B cell (primary cell): ENCODE results near the gene PARD3. TPM values are rescaled to one million over a fixed set of nuclear protein-coding genes. Genes with fewer than 3 reads are reported as not detected.

ENCODE experiments used
- ATAC-seq: fragments of 200-7000 bp; cut with Tn5 transposase; one replicate; pipeline ENCODE4 v1.10.0; 2021; ENCODE audit warnings: low read depth, mild to moderate bottlenecking, moderate number of reproducible peaks, moderate library complexity
- CTCF ChIA-PET: fragments of 350-600 bp; sonication (Branson Sonifier 250); formaldehyde crosslinking; loops from one replicate; lab custom pipeline; 2021; ENCODE audit warnings: antibody characterized with exemption, inconsistent platforms; lab: Charles Lee
- POLR2A ChIA-PET: fragments of 350-600 bp; sonication (Branson Sonifier 250); formaldehyde crosslinking; loops from one replicate; lab custom pipeline; 2021; ENCODE audit warnings: antibody characterized with exemption; lab: Charles Lee
- DNase-seq: peaks from one replicate; pipeline ENCODE4 v3.0.0; 2013
- H2AFZ ChIP-seq: 2 replicates; pipeline ENCODE4 v1.6.1; 2012; ENCODE audit warnings: mild to moderate bottlenecking, low read depth, low read length; ENCODE audit not compliant: insufficient read depth, poor library complexity, severe bottlenecking
- H3K27ac ChIP-seq, 2 donors: 1 replicate in 1 of 2; 2 replicates in 1 of 2; pipeline ENCODE4 v1.5.1; 2012 to 2013; ENCODE audit warnings: low read length in 2 of 2, mild to moderate bottlenecking in 2 of 2, moderate library complexity in 1 of 2
- H3K27me3 ChIP-seq, 4 experiments: fragments of 200-600 bp in 1 of 4; sonication (generic) in 1 of 4; replicated peaks in 1 of 4; 1 replicate in 2 of 4; 2 replicates in 2 of 4; pipeline versions ENCODE4 v1.6.1 to v1.7.0; 2013 to 2016; ENCODE audit warnings: low read length in 3 of 4, mild to moderate bottlenecking in 2 of 4, mixed read lengths in 1 of 4, moderate library complexity in 1 of 4; ENCODE audit not compliant: insufficient read depth in 4 of 4, control insufficient read depth in 3 of 4; ENCODE audit errors: control extremely low read depth in 1 of 4
- H3K36me3 ChIP-seq, 2 experiments: replicated peaks in 1 of 2; 1 replicate in 1 of 2; 2 replicates in 1 of 2; pipeline versions ENCODE4 v1.6.1 to v1.7.1; 2013; ENCODE audit warnings: low read length in 1 of 2; ENCODE audit not compliant: insufficient read depth in 2 of 2, control insufficient read depth in 1 of 2; ENCODE audit errors: control extremely low read depth in 1 of 2, extremely low read depth in 1 of 2
- H3K4me1 ChIP-seq, 2 donors: fragments of 200-600 bp in 1 of 2; sonication (generic) in 1 of 2; 1 replicate in 1 of 2; 2 replicates in 1 of 2; pipeline versions ENCODE4 v1.5.1 to v1.6.1; 2013 to 2017; ENCODE audit warnings: low read length in 2 of 2; ENCODE audit not compliant: control insufficient read depth in 2 of 2, insufficient read depth in 2 of 2
- H3K4me2 ChIP-seq: replicated peaks from 2 replicates; pipeline ENCODE3; 2012; ENCODE audit warnings: mild to moderate bottlenecking, low read depth, low read length; ENCODE audit not compliant: poor library complexity, severe bottlenecking
- H3K4me3 ChIP-seq, 5 experiments: fragments of 200-600 bp in 1 of 5; sonication (generic) in 1 of 5; 1 replicate in 3 of 5; 2 replicates in 2 of 5; pipeline versions ENCODE4 v1.5.1 to v1.7.0; 2011 to 2016; ENCODE audit warnings: low read length in 4 of 5, mild to moderate bottlenecking in 4 of 5, low read depth in 2 of 5, control low read depth in 1 of 5, moderate library complexity in 1 of 5; ENCODE audit not compliant: insufficient read depth in 1 of 5; ENCODE audit errors: control extremely low read depth in 1 of 5, extremely low read depth in 1 of 5
- H3K79me2 ChIP-seq: fragments of 200-600 bp; sonication (generic); one replicate; pipeline ENCODE4 v1.6.0; 2016; ENCODE audit warnings: low read length; ENCODE audit not compliant: control insufficient read depth, insufficient read depth
- H3K9ac ChIP-seq: fragments of 200-600 bp; sonication (generic); 2 replicates; pipeline ENCODE4 v1.6.1; 2017; ENCODE audit warnings: mild to moderate bottlenecking, low read length, moderate library complexity
- H3K9me3 ChIP-seq, 3 donors: one replicate each; pipeline versions ENCODE4 v1.6.1 to v1.7.1; 2013; ENCODE audit warnings: low read length in 2 of 3; ENCODE audit not compliant: control insufficient read depth in 2 of 3, insufficient read depth in 1 of 3; ENCODE audit errors: control extremely low read depth in 1 of 3
- H4K20me1 ChIP-seq: 2 replicates; pipeline ENCODE4 v1.6.0; 2012; ENCODE audit warnings: mild to moderate bottlenecking, low read length; ENCODE audit not compliant: insufficient read depth, control insufficient read depth, poor library complexity, severe bottlenecking
- H3K27ac Mint-ChIP-seq: one replicate; pipeline ENCODE4 v1.8.0; 2021; ENCODE audit warnings: mixed read lengths
- H3K27me3 Mint-ChIP-seq: one replicate; pipeline ENCODE4 v1.8.0; 2021; ENCODE audit warnings: mixed read lengths
- H3K4me1 Mint-ChIP-seq: one replicate; pipeline ENCODE4 v1.8.0; 2021; ENCODE audit warnings: mixed read lengths
- H3K4me3 Mint-ChIP-seq: one replicate; pipeline ENCODE4 v1.8.0; 2021; ENCODE audit warnings: mixed read lengths
- H3K9me3 Mint-ChIP-seq: one replicate; pipeline ENCODE4 v1.8.0; 2022; ENCODE audit warnings: mixed read lengths; ENCODE audit not compliant: insufficient read depth
- EZH2 ChIP-seq: IDR thresholded peaks from 2 replicates; pipeline ENCODE4 v1.6.1; 2012; ENCODE audit warnings: borderline replicate concordance, low read depth, mild to moderate bottlenecking, moderate library complexity, low read length; ENCODE audit not compliant: insufficient read depth, poor library complexity, severe bottlenecking
- WGBS: methylation state at CpG from one replicate; pipeline ENCODE4 v1.1.5; 2013; ENCODE audit warnings: missing lambda C conversion rate; ENCODE audit not compliant: insufficient coverage; 5-methylcytosine and 5-hydroxymethylcytosine counted together
- intact Hi-C: fragments of 100-400 bp; cut with micrococcal nuclease; formaldehyde crosslinking; loops from one replicate; pipeline ENCODE4 v1.10.0; 2022
- polyA plus RNA-seq: library from polyadenylated mRNA; depleted of rRNA; stranded (reverse); fragments of >200 nt; gene quantifications from 2 replicates; pipeline ENCODE4 v1.2.3, GENCODE V29; 2012
- total RNA-seq, 2 donors: library from RNA; stranded (reverse); fragments of 120-200 nt in 1 of 2; gene quantifications; 1 replicate in 1 of 2; 2 replicates in 1 of 2; pipeline versions ENCODE4 v1.2.3 to v1.2.4, GENCODE V29; 2013 to 2022
- TF ChIP-seq, protein P1 (sequence below): fragments of 200-600 bp; IDR thresholded peaks from one replicate; pipeline ENCODE4 v1.8.0; 2022; ENCODE audit warnings: antibody characterized with exemption, mild to moderate bottlenecking

PARD3 gene
- total and polyA plus RNA-seq, 2 donors (not counting 1 experiment from before 2014, with no cell fraction given) = not detected

DNA sequence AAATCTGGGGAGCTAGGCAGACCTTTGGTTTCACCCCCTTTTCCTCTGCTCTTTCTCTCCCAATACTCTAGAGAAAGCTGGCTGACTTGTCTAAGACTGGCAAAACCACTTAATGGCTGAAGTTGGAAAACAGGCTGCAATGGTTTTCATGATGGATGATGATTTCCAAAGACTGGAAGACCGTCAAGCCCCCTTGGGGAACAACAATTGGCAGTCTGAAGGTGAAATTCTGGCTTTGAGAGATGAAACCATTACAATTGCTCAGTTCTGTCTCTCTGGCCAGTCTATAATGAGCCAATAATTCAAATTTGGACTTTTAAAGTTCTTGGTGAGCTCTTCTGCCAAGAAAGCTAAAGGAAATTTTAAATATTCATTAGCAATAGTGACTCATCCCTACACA lies 680.5 kb downstream of the PARD3 start:
- Histone ChIP-seq H3K27ac (no peak overlapping the region), H3K4me1 (no peaks in the 10 kb centered on the region), H2AFZ (no peak overlapping the region), H3K36me3 (no peaks in the 10 kb centered on the region), H4K20me1 (no peaks in the 10 kb centered on the region), H3K27me3 (peaks cover 0 to 3% (median 0%) of the 10 kb centered on the region in 4 experiments), H3K4me3 (no peak overlapping the region), H3K9ac (no peak overlapping the region), H3K9me3 (peaks cover 0 to 7% (median 0%) of the 10 kb centered on the region in 3 donors), H3K79me2 (no peaks in the 10 kb centered on the region), H3K4me2 (no peak overlapping the region)
- WGBS = 75% methylated on average over 1 of the region's 1 CpG
- intact Hi-C loops = no loop called here
- CTCF ChIA-PET = no interaction called here
- no peak for DNase-seq
- Mint-ChIP-seq H3K27ac (no peak overlapping the region), H3K9me3 (peaks cover 4% of the 10 kb centered on the region), H3K4me3 (no peak overlapping the region), H3K27me3 (no peaks in the 10 kb centered on the region), H3K4me1 (no peaks in the 10 kb centered on the region)
- TF ChIP-seq, protein P1, sequence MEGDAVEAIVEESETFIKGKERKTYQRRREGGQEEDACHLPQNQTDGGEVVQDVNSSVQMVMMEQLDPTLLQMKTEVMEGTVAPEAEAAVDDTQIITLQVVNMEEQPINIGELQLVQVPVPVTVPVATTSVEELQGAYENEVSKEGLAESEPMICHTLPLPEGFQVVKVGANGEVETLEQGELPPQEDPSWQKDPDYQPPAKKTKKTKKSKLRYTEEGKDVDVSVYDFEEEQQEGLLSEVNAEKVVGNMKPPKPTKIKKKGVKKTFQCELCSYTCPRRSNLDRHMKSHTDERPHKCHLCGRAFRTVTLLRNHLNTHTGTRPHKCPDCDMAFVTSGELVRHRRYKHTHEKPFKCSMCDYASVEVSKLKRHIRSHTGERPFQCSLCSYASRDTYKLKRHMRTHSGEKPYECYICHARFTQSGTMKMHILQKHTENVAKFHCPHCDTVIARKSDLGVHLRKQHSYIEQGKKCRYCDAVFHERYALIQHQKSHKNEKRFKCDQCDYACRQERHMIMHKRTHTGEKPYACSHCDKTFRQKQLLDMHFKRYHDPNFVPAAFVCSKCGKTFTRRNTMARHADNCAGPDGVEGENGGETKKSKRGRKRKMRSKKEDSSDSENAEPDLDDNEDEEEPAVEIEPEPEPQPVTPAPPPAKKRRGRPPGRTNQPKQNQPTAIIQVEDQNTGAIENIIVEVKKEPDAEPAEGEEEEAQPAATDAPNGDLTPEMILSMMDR = no peak
- no peak for TF ChIP-seq EZH2
- POLR2A ChIA-PET = no interaction called here
- ATAC-seq = no peak

DNA sequence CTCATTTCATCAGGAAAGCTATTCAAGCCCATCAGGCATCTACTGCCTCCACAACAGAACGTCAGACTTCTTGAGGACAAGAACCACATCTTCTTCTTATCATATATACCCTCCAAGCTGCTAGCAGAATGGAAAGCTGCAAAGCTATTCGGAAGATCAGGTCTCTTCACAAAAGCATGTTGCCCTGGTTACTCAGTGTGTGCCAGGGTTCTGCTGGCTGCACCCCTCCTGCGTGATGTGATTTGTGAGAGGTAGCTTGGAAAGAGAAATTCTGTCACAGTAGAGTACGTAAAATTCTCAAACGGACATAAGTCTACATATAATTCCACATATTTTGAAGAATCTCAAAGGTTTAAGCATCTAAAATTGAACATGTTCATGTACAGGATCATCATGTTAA lies 681.7 kb downstream of the PARD3 start:
- no peaks in the 10 kb centered on the region for H3K4me1 Mint-ChIP-seq
- POLR2A ChIA-PET = no interaction called here
- H2AFZ ChIP-seq = no peak overlapping the region

More for the DNA sequence above, 681.7 kb downstream of the PARD3 start:
- Mint-ChIP-seq H3K27me3 (no peaks in the 10 kb centered on the region), H3K9me3 (peaks cover 4% of the 10 kb centered on the region), H3K4me3 (no peak overlapping the region), H3K27ac (no peak overlapping the region)
- CTCF ChIA-PET = interaction anchor here (0.6 kb wide), 1 partner anchor 16 kb away, joined by 4 read pairs; no protein-coding TSS in a partner anchor
- no peaks in the 10 kb centered on the region for H3K36me3 ChIP-seq
- H3K9me3 ChIP-seq = peaks cover 0 to 7% (median 0%) of the 10 kb centered on the region in 3 donors
- WGBS = 100% methylated on average over 1 of the region's 5 CpGs
- H3K27me3 ChIP-seq = peaks cover 0 to 3% (median 0%) of the 10 kb centered on the region in 4 experiments
- H4K20me1 ChIP-seq = no peaks in the 10 kb centered on the region
- DNase-seq (no peak), ATAC-seq (no peak)
- no peak overlapping the region for H3K9ac ChIP-seq
- H3K27ac ChIP-seq = no peak overlapping the region
- H3K4me2 ChIP-seq = no peak overlapping the region
- H3K4me3 ChIP-seq = no peak overlapping the region
- TF ChIP-seq, protein P1 = no peak
- no peak for TF ChIP-seq EZH2
- H3K4me1 ChIP-seq = no peaks in the 10 kb centered on the region
- intact Hi-C loops = no loop called here
- no peaks in the 10 kb centered on the region for H3K79me2 ChIP-seq
